GM08714 (cell line): ENCODE data around the gene ITIH3.

Experiments used
- H3K4me3 ChIP-seq: fragments of 200-500 bp; sonication (Bioruptor generic); 2 replicates; pipeline ENCODE4 v1.5.1; 2014; ENCODE audit warnings: mild to moderate bottlenecking, low read length, inconsistent platforms
- ZNF274 ChIP-seq: IDR thresholded peaks from 2 replicates; pipeline ENCODE4 v1.6.1; 2012; ENCODE audit warnings: mild to moderate bottlenecking, low read depth, low read length

Gene ITIH3

GRCh38 chr3:52845691-52846431, 51.3 kb downstream of the ITIH3 start:
- no peak overlapping the region; the same call in 1 of the 2 replicates for H3K4me3 ChIP-seq
- TF ChIP-seq ZNF274, result no peak

GRCh38 chr3:52846432-52846965, 51.9 kb downstream of the ITIH3 start:
- no peak overlapping the region; the same call in 1 of the 2 replicates for H3K4me3 ChIP-seq
- TF ChIP-seq ZNF274, result no peak

GRCh38 chr3:52847241-52847640, 52.6 kb downstream of the ITIH3 start:
- no peak overlapping the region for H3K4me3 ChIP-seq
- no peak for TF ChIP-seq ZNF274

GRCh38 chr3:52847726-52848125, 53.1 kb downstream of the ITIH3 start:
- TF ChIP-seq ZNF274, result no peak
- no peak overlapping the region for H3K4me3 ChIP-seq

- TF ChIP-seq ZNF274, result no peak
These were observed 54.0 kb downstream of the ITIH3 start for GRCh38 chr3:52848617-52849016.

GRCh38 chr3:52849656-52850055, 55.1 kb downstream of the ITIH3 start:
- no peak overlapping the region for H3K4me3 ChIP-seq
- no peak for TF ChIP-seq ZNF274

More at GRCh38 chr3:52848617-52849016, 54.0 kb downstream of the ITIH3 start:
- no peak overlapping the region for H3K4me3 ChIP-seq

GRCh38 chr3:52851348-52851747, 56.8 kb downstream of the ITIH3 start:
- no peak for TF ChIP-seq ZNF274
- no peak overlapping the region for H3K4me3 ChIP-seq

GRCh38 chr3:52852419-52852818, 57.8 kb downstream of the ITIH3 start:
- no peak for TF ChIP-seq ZNF274
- no peak overlapping the region for H3K4me3 ChIP-seq

- H3K4me3 ChIP-seq, result no peak overlapping the region
- TF ChIP-seq ZNF274, result no peak
These were observed 59.4 kb downstream of the ITIH3 start for GRCh38 chr3:52854013-52854412.

GRCh38 chr3:52856666-52857065, 62.1 kb downstream of the ITIH3 start:
- no peak for TF ChIP-seq ZNF274
- H3K4me3 ChIP-seq, result no peak overlapping the region

GRCh38 chr3:52857133-52857532, 62.5 kb downstream of the ITIH3 start:
- no peak overlapping the region for H3K4me3 ChIP-seq
- no peak for TF ChIP-seq ZNF274

- TF ChIP-seq ZNF274, result no peak
- no peak overlapping the region for H3K4me3 ChIP-seq
These were observed 63.3 kb downstream of the ITIH3 start for GRCh38 chr3:52857864-52858263.
